Measurements from ENCODE around the gene KLF17.

Gene KLF17, protein sequence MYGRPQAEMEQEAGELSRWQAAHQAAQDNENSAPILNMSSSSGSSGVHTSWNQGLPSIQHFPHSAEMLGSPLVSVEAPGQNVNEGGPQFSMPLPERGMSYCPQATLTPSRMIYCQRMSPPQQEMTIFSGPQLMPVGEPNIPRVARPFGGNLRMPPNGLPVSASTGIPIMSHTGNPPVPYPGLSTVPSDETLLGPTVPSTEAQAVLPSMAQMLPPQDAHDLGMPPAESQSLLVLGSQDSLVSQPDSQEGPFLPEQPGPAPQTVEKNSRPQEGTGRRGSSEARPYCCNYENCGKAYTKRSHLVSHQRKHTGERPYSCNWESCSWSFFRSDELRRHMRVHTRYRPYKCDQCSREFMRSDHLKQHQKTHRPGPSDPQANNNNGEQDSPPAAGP
- 0 to 0.99 (median 0) reads per million in 17 experiments for total RNA-seq

GRCh38 chr1:44118682-44119081, at the start of gene KLF17:
Gene KLF17, plus strand, starts transcription at chr1:44118821. Its CDS starts 87 bp downstream, at chr1:44118908.
- DNase-seq: no peak

GRCh38 chr1:44071461-44071860, 47.2 kb upstream of the KLF17 start:
- DNase-seq: peak; percentile 38 to 65 (median 59)

- DNase-seq: peak; percentile 69 to 88 (median 80)
Measured at GRCh38 chr1:44072204-44072603, 46.4 kb upstream of the KLF17 start.

DNA sequence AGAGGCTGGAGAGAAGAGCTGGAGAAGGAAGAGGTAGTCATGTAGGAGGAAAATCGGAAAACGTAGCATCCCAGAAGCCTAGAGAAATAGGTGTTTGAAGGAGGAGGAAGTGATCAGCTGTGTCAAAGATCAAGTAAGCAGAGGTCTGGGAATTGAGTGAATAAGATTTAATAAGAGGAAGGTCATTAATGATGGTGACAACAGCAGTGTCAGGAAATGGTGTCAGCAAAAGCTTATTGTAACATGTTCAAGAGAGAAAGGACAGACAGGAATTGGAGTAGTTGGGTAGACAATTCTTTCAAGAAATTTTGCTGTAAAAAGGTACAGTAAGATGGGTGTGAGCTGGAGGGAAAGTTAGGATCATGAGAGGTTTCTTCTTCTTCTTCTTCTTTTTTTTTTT, 45.8 kb upstream of the KLF17 start:
- peak in 3 of 4 experiments; percentile 15 to 56 (median 51) for DNase-seq

DNA sequence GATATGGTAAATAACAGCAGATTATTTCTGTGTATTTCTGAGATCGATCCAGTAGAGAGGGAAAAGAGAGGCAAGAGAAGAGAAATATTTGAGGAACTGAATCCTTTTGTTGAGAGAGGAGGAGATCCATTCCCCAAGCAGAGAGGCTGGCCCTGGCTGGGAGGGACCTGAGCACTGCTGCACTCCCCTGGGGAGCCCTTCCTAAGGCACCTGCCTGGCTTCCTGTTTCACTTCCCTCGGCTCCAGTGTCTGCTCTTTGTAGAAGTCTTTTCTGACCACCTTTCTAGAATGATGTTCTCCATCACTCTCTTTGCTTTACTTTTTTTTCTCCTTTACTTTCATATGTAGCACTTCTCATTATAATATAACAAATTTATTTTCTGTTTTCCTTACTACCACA, 45.1 kb upstream of the KLF17 start:
- DNase-seq: peak in 2 of 4 experiments; percentile 13 to 30

DNA sequence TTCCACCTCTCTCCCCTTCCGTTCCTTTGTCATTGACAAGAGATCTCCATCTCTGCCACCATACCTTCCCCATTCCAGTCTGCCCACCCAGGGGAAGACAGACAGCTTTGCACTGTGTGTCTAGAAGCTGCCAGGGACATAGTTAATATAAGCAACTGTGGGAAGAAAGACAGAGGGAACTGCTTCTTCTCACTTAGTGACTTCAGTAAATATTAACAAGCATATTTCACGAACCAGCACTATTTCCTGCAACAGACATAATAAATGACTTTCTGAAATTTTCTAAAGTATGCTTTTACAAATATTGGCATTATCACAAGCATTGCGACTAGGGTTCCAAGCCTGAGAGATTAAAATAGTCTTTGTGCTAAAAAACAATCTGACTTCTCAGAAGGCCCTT, 44.2 kb upstream of the KLF17 start:
- DNase-seq: no peak

GRCh38 chr1:44076066-44076465, 42.6 kb upstream of the KLF17 start:
- DNase-seq: no peak

DNA sequence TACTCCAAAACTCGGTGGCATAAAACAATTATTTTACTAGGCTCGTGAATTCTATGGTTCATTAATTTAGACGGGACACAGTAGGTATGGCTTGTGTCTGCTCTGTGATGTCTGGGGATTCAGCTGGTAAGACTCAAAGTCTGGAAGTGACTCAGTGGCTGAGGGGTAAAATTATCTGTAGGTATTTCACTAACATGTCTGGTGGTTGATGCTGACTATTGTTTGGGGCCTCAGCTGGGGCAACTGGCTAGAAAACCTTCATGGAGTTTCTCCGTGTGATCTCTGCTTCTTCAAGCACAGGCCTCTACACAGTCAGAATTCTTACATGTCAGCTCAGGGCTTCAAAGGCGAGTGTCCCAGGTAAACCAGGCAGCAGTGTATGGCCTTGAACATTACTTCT, 41.2 kb upstream of the KLF17 start:
- no peak for DNase-seq

DNA sequence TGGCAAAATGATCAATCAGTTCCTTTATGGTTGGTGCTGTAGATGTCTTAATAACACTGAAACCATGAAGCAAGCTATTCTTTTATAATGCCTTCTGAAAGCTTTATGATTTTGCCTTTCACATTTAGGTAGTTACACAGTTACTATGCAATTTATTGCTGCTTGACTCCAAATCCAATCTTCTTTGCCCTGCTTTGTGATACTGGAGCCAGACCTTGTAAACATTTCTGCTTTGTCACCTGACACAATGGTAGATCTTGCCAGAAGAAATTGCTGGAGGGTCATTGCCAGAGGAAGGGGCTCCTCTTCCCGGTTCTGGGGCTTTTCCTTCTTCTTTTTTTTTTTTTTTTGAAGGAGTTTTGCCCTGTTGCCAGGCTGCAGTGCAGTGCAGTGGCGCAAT, 40.5 kb upstream of the KLF17 start:
- no peak for DNase-seq

- DNase-seq: no peak
Measured at GRCh38 chr1:44079566-44079965, 39.1 kb upstream of the KLF17 start.

DNA sequence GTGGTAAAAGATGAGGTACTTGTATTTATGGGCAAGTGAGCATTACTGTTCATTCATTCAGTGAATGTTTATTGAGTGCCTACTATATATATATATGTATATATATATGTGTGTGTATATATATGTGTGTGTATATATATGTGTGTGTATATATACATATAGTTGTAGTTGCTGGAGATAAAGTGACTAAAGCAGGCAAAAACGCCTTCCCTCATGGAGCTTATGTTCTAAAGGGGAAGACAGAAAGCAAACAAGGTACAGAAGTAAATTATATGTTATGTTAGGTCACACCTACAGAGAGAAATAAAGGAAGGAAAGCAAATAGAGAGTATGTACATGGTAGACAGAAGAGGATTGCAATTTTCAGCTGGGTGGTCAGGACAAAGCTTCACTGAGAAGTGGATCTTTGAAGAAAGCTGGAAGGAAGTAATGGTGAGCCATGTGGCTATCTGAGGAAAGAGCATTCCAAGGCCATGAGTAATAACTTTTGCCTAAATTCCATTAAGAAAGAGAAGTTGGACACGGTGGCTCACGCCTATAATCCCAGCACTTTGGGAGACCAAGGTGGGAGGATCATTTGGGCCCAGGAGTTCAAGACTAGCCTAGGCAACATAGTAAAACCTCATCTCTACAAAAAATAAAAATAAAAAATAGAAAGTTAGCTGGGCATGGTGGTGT, 33.5 kb upstream of the KLF17 start:
- DNase-seq: no peak

DNA sequence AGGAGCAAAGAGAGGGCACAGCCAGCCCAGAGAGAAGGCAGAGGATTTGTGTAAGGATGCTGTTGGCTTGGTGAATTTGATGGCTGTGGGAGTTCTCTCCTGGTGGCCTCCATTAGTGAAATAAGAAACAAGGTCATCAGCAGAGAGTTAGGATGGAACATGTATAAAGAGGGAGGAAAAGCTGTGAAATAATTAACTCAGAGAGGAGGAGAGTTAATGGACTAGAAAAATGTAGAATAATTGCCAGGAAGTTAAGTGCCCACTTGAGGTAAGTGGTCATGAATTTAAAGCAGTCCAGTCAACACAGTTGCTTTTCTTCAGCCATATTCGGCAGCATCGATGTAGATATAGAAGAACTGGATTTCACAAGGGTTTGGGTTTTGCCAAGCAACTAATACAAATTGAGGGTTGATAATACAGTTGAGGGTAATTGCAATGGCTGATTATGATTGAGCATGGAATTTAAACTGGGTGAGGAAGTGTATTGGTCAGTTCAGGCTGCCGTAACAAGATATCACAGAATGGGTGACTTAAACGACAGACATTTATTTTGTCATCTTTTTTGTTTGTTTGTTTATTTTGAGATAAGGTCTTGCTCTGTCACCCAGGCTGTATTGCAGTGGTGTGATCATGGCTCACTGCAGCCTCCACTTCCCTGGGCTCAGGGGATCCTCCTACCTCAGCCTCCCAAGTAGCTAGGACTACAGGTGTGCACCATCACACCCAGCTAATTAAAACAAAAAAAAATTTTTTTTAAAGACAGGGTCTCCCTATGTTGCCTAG, 31.7 kb upstream of the KLF17 start:
- no peak for DNase-seq

DNA sequence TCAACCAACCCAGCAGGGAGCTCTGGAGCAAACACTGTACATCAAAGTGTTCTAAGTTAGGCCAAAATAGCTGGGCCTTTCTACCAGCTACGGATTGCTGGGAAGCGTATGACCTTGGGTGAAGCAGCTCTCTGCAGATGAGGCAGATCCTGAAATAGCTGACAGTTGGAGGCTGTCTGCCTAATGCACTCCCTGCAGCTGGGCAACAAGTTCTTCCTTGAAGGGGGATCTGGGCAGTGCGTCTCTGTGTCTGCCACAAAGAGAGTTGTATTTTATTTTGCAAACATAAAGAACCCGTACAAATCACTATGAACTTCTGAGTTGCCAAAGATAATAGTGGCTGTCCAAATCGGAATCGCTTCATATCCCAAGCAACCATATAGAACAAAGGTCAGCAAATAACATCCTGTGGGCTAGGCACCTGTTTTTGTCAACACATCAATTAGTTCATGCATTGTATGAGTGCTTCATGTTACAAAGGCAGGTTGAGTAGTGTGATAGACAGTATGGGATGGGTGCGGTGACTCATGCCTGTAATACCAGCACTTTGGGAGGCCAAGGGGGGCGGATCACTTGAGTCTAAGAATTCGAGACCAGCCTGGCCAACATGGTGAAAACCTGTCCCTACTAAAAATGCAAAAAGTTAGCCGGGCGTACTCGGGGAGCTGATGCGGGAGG, 29.1 kb upstream of the KLF17 start:
- no peak for DNase-seq

- DNase-seq: no peak
Measured at GRCh38 chr1:44090429-44091252, 28.0 kb upstream of the KLF17 start.

GRCh38 chr1:44094047-44094446, 24.6 kb upstream of the KLF17 start:
- DNase-seq: no peak

DNA sequence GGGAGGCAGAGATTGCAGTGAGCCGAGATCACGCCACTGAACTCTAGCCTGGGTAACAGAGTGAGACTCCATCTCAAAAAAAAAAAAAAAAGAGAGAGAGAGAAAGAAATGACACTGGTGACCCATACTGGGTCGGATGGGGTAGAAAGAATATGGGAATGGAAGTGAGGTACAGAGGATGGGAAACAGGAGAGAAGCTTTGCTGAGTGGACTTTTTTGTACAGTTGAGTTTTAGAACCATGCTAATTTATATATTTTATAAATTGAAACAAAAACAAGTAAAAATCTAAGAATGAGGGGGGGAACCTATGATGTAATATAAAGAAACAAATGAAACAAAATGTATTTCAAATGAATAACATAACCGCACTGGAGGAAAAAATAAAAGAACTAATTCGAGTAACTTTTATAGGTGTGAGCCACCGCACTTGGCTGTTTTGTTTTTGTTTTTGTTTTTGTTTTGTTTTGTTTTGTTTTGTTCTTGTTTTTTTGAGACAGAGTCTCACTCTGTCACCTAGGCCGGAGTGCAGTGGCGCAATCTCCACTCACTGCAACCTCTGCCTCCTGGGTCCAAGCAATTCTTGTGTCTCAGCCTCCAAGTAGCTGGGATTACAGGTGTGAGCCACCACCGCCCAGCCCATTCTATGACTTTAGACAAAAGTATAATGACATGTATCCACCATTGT, 18.3 kb upstream of the KLF17 start:
- DNase-seq: no peak

- DNase-seq: no peak
Measured at GRCh38 chr1:44101328-44101727, 17.3 kb upstream of the KLF17 start.

DNA sequence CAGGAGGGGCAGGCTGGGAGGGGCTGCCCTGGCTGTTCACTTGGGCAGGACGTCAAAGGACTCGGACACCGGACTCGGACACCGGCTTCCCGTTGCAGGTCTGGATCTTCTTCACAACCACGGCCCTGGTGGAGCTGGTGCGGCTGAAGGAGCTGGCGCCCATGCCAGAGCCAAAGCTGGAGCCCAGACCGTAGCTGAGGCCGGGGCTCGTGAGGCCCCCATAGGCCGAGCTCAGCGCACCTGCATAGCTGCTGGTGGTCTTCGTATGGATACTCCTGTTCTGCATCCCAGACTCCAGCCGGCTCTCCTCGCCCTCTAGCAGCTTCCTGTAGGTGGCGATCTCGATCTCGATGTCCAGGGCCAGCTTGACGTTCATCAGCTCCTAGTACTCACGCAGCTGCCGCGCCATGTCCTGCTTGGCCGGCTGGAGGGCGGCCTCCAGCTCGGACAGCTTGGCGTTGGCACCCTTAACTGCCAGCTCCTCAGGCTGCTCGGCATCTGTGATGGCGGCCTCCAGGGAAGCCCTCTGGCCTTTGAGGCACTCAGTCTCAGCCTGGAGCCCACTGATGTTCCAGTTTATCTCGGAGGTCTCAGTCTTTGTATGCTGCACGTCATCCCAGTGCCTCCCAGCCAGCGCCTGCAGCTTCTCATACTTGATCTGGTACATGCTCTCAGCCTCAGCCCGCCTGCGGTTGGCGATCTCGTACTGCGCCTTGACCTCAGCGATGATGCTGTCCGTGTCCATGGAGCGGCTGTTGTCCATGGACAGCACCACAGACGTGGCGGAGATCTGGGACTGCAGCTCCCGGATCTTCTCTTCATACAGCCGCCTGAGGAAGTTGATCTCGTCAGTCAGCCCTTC, 15.1 kb upstream of the KLF17 start:
- DNase-seq: peak in 2 of 4 experiments; percentile 7 to 20

- DNase-seq: no peak
Measured at GRCh38 chr1:44105810-44106209, 12.8 kb upstream of the KLF17 start.

- DNase-seq: peak in 3 of 4 experiments; percentile 16 to 37 (median 24)
Measured at GRCh38 chr1:44108241-44108640, 10.4 kb upstream of the KLF17 start.

Data from suppressor macrophage (primary cell).